Aorta (tissue), 4 donors: ENCODE data around the gene SLC35B2. TPM values are rescaled to one million over a fixed set of nuclear protein-coding genes. Genes with fewer than 3 reads are reported as not detected.

Experiments
- polyA plus RNA-seq, 2 donors: library from polyadenylated mRNA; stranded (reverse); fragments of 200-250 nt; gene quantifications; one replicate each; pipeline ENCODE4 v1.2.3, GENCODE V29; 2013
- total RNA-seq, 2 donors: library from RNA; stranded (reverse); fragmentation: NEBNext Ultra II Directional; extraction: Animal tissue kit (Norgen Biotek cat#: 25700); gene quantifications; one replicate each; pipeline ENCODE4 v1.2.1, GENCODE V29; 2021
- donor health status: healthy with polysubstance abuse.
- donor health status: Bipolar disorder and iron deficiency.
- donor health status: DM: no; HTN: no; CAD: no.
- donor health status: DM: yes; HTN: yes; CAD: no.

The SLC35B2 gene
- total and polyA plus RNA-seq, 4 donors, result 10.6 to 27.7 (median 24.7) TPM

Other genes with a start within 250 kb of the SLC35B2 start
- gene MRPL14, start 130.1 kb downstream of the SLC35B2 start, total RNA-seq, result 10 to 100 TPM; 24.6 to 24.9 TPM
- 10 to 100 TPM; 39.0 to 40.3 TPM for gene MRPL14, start 130.1 kb downstream of the SLC35B2 start, polyA plus RNA-seq
- gene TMEM63B, start 130.0 kb downstream of the SLC35B2 start, total RNA-seq, result 10 to 100 TPM; 16.0 to 23.5 TPM
- 10 to 100 TPM in 1 of 2 donors, 1 to 10 TPM in 1; 6.1 to 15.0 TPM for gene TMEM63B, start 130.0 kb downstream of the SLC35B2 start, polyA plus RNA-seq
- gene CAPN11, start 98.7 kb downstream of the SLC35B2 start, total RNA-seq, result 1 to 10 TPM in 1 of 2 donors, under 1 TPM in 1; 0.81 to 2.2 TPM
- gene CAPN11, start 98.7 kb downstream of the SLC35B2 start, polyA plus RNA-seq, result under 1 TPM in 1 of 2 donors, not detected in 1; 0.46 TPM
- gene MYMX, start 40.6 kb downstream of the SLC35B2 start, total RNA-seq, result 1 to 10 TPM in 1 of 2 donors, not detected in 1; 1.6 TPM
- gene MYMX, start 40.6 kb downstream of the SLC35B2 start, polyA plus RNA-seq, result 1 to 10 TPM in 1 of 2 donors, not detected in 1; 1.3 TPM
- 100 to 1,000 TPM; 121 to 142 TPM for gene SLC29A1, start 33.9 kb downstream of the SLC35B2 start, total RNA-seq
- gene SLC29A1, start 33.9 kb downstream of the SLC35B2 start, polyA plus RNA-seq, result 100 to 1,000 TPM in 1 of 2 donors, 10 to 100 TPM in 1; 38.3 to 120 TPM
- gene HSP90AB1, start 10.4 kb downstream of the SLC35B2 start, total RNA-seq, result 100 to 1,000 TPM; 490 to 636 TPM
- gene HSP90AB1, start 10.4 kb downstream of the SLC35B2 start, polyA plus RNA-seq, result 100 to 1,000 TPM; 385 to 391 TPM
- 10 to 100 TPM in 1 of 2 donors, 1 to 10 TPM in 1; 5.4 to 10.9 TPM for gene NFKBIE, start 8.0 kb upstream of the SLC35B2 start, total RNA-seq
- 1 to 10 TPM; 3.5 to 4.4 TPM for gene NFKBIE, start 8.0 kb upstream of the SLC35B2 start, polyA plus RNA-seq
- gene TMEM151B, start 12.9 kb upstream of the SLC35B2 start, total RNA-seq, result not detected
- not detected for gene TMEM151B, start 12.9 kb upstream of the SLC35B2 start, polyA plus RNA-seq
- 10 to 100 TPM in 1 of 2 donors, 1 to 10 TPM in 1; 7.0 to 11.5 TPM for gene AARS2, start 55.8 kb upstream of the SLC35B2 start, total RNA-seq
- gene AARS2, start 55.8 kb upstream of the SLC35B2 start, polyA plus RNA-seq, result 1 to 10 TPM; 2.3 to 4.4 TPM
- not detected for gene SPATS1, start 85.1 kb upstream of the SLC35B2 start, total RNA-seq
- gene SPATS1, start 85.1 kb upstream of the SLC35B2 start, polyA plus RNA-seq, result not detected
- 10 to 100 TPM; 17.6 to 22.6 TPM for gene CDC5L, start 130.2 kb upstream of the SLC35B2 start, total RNA-seq
- 10 to 100 TPM in 1 of 2 donors, 1 to 10 TPM in 1; 7.0 to 10.2 TPM for gene CDC5L, start 130.2 kb upstream of the SLC35B2 start, polyA plus RNA-seq